Left lung (tissue), 10 donors: ENCODE data around the gene TBCD. TPM values are rescaled to one million over a fixed set of nuclear protein-coding genes. Genes with fewer than 3 reads are reported as not detected.

Experiments used
- ATAC-seq: fragments of 200-7000 bp; cut with Tn5 transposase; one replicate; pipeline ENCODE4 v1.9.1; 2020; ENCODE audit warnings: moderate library complexity
- DNase-seq, 4 donors: peaks; one replicate each; pipeline ENCODE4 v3.0.0-alpha.2; 2013 to 2020
- H3K27ac ChIP-seq, 2 donors: fragments of 200-600 bp; sonication (generic) in 1 of 2; one replicate each; pipeline versions ENCODE4 v1.5.0 to v1.8.0; 2020 to 2021
- H3K27me3 ChIP-seq, 2 donors: fragments of 200-600 bp; sonication (generic) in 1 of 2; one replicate each; pipeline versions ENCODE4 v1.5.0 to v1.8.0; 2020 to 2021
- H3K36me3 ChIP-seq, 2 donors: fragments of 200-600 bp; sonication (generic) in 1 of 2; one replicate each; pipeline versions ENCODE4 v1.5.0 to v1.8.0; 2020 to 2021
- H3K4me1 ChIP-seq, 2 donors: fragments of 200-600 bp; one replicate each; pipeline ENCODE4 v1.8.0; 2021
- H3K4me3 ChIP-seq, 2 donors: fragments of 200-600 bp; sonication (generic) in 1 of 2; one replicate each; pipeline versions ENCODE4 v1.5.0 to v1.8.0; 2020 to 2021; ENCODE audit warnings: mild to moderate bottlenecking in 1 of 2
- H3K9me3 ChIP-seq, 2 donors: fragments of 200-600 bp; sonication (generic) in 1 of 2; one replicate each; pipeline versions ENCODE4 v1.5.0 to v1.8.0; 2020 to 2021
- CTCF ChIP-seq, 2 donors: fragments of 200-600 bp; sonication (generic) in 1 of 2; IDR thresholded peaks; one replicate each; pipeline versions ENCODE4 v1.5.0 to v1.8.0; 2021; ENCODE audit warnings: antibody characterized with exemption in 2 of 2
- intact Hi-C, 2 donors: fragments of 100-400 bp; cut with DNase I; formaldehyde crosslinking; loops; one replicate each; pipeline versions ENCODE4 v1.11.2 to v1.14.2; 2022
- polyA plus RNA-seq, 6 donors: library from polyadenylated mRNA; unstranded; fragments of 120-200 nt; gene quantifications; one replicate each; pipeline ENCODE4 v1.2.1, GENCODE V29; 2013; ENCODE audit not compliant: insufficient read length in 6 of 6
- total RNA-seq, 2 donors: library from RNA; stranded (reverse); fragmentation: NEBNext Ultra II Directional; extraction: Animal tissue kit (Norgen Biotek cat#: 25700); gene quantifications; one replicate each; pipeline ENCODE4 v1.2.1, GENCODE V29; 2021
- donor health status: DM: no; HTN: yes; CAD: no.
- donor health status: DM: no; HTN: no; CAD: no.

Gene TBCD
- total and polyA plus RNA-seq, 8 donors = 87.2 to 133 (median 104) TPM

GRCh38 chr17:82703935-82704865, 47.7 kb upstream of the TBCD start:
- Histone ChIP-seq H3K36me3 (no peaks in the 10 kb centered on the region), H3K27me3 (no peaks in the 10 kb centered on the region), H3K9me3 (no peaks in the 10 kb centered on the region), H3K27ac (no peak overlapping the region), H3K4me3 (no peak overlapping the region), H3K4me1 (peaks cover 0 to 5% of the 10 kb centered on the region in 2 donors)
- ATAC-seq = no peak
- intact Hi-C loops = no loop called here
- no peak for TF ChIP-seq CTCF (IDR thresholded peaks at IDR 0.05)
- DNase-seq = peak in 1 of 4 donors; percentile 57

- intact Hi-C loops = no loop called here
- H3K9me3 ChIP-seq = no peaks in the 10 kb centered on the region
- no peak for TF ChIP-seq CTCF (IDR thresholded peaks at IDR 0.05)
- H3K4me3 ChIP-seq = no peak overlapping the region
- H3K27me3 ChIP-seq = no peaks in the 10 kb centered on the region
- no peaks in the 10 kb centered on the region for H3K4me1 ChIP-seq
- H3K27ac ChIP-seq = no peak overlapping the region
- H3K36me3 ChIP-seq = no peaks in the 10 kb centered on the region
- no peak for DNase-seq
- no peak for ATAC-seq
These were observed 47.0 kb upstream of the TBCD start for GRCh38 chr17:82704886-82705285.

GRCh38 chr17:82705756-82706155, 46.1 kb upstream of the TBCD start:
- H3K36me3 ChIP-seq = no peaks in the 10 kb centered on the region
- ATAC-seq = no peak
- no peaks in the 10 kb centered on the region for H3K4me1 ChIP-seq
- no peak for DNase-seq
- intact Hi-C loops = no loop called here
- peaks cover 0 to 4% of the 10 kb centered on the region in 2 donors for H3K27me3 ChIP-seq
- no peak overlapping the region for H3K27ac ChIP-seq
- H3K4me3 ChIP-seq = no peak overlapping the region
- no peaks in the 10 kb centered on the region for H3K9me3 ChIP-seq
- no peak for TF ChIP-seq CTCF (IDR thresholded peaks at IDR 0.05)

- no peaks in the 10 kb centered on the region for H3K4me1 ChIP-seq
- TF ChIP-seq CTCF (IDR thresholded peaks at IDR 0.05) = no peak
These were observed 42.7 kb upstream of the TBCD start for GRCh38 chr17:82709024-82709675.

More at GRCh38 chr17:82709024-82709675, 42.7 kb upstream of the TBCD start:
- DNase-seq = no peak
- H3K4me3 ChIP-seq = no peak overlapping the region
- peaks cover 0 to 4% of the 10 kb centered on the region in 2 donors for H3K27me3 ChIP-seq
- no peak overlapping the region for H3K27ac ChIP-seq
- no peak for ATAC-seq
- no peaks in the 10 kb centered on the region for H3K9me3 ChIP-seq
- no peaks in the 10 kb centered on the region for H3K36me3 ChIP-seq
- intact Hi-C loops = no loop called here
